ENCODE measurements around the gene GH1. TPM values are rescaled to one million over a fixed set of nuclear protein-coding genes. Genes with fewer than 3 reads are reported as not detected.
"Not testable (repeated sequence)": the region's sequence is repeated elsewhere in the genome, so short reads cannot be mapped to it uniquely, and the experiment has no call there.

Gene GH1
- total RNA-seq, 1 donor from 2014 or later: not detected

DNA sequence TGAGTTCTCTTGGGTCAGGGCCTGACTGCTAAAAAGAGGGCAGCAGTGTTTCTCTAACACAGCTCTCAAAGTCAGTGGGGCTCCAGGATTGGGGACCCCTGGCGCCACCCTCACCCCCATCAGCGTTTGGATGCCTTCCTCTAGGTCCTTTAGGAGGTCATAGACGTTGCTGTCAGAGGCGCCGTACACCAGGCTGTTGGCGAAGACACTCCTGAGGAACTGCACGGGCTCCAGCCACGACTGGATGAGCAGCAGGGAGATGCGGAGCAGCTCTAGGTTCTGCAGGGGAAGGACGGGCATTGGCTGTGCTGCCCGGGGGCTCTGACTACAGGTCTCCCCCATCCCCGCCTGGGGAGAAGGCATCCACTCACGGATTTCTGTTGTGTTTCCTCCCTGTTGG lies 993 bp downstream of the GH1 start:
- Histone ChIP-seq H3K4me1 (peaks cover 4% of the 10 kb centered on the region), H3K27me3 (peaks cover 8% of the 10 kb centered on the region), H3K27ac (no peak overlapping the region), H3K9me3 (no peaks in the 10 kb centered on the region), H3K4me3 (no peak overlapping the region), H3K36me3 (no peaks in the 10 kb centered on the region)
- no peak for DNase-seq
- TF ChIP-seq, protein P1, sequence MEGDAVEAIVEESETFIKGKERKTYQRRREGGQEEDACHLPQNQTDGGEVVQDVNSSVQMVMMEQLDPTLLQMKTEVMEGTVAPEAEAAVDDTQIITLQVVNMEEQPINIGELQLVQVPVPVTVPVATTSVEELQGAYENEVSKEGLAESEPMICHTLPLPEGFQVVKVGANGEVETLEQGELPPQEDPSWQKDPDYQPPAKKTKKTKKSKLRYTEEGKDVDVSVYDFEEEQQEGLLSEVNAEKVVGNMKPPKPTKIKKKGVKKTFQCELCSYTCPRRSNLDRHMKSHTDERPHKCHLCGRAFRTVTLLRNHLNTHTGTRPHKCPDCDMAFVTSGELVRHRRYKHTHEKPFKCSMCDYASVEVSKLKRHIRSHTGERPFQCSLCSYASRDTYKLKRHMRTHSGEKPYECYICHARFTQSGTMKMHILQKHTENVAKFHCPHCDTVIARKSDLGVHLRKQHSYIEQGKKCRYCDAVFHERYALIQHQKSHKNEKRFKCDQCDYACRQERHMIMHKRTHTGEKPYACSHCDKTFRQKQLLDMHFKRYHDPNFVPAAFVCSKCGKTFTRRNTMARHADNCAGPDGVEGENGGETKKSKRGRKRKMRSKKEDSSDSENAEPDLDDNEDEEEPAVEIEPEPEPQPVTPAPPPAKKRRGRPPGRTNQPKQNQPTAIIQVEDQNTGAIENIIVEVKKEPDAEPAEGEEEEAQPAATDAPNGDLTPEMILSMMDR (IDR thresholded peaks at IDR 0.05): no peak
- intact Hi-C loops (cut with DNase I): loop anchor here (10.0 kb wide), 2 partner anchors 107 to 217 kb away; partner anchors contain the start of genes ERN1 and ICAM2
- no peak for ATAC-seq

DNA sequence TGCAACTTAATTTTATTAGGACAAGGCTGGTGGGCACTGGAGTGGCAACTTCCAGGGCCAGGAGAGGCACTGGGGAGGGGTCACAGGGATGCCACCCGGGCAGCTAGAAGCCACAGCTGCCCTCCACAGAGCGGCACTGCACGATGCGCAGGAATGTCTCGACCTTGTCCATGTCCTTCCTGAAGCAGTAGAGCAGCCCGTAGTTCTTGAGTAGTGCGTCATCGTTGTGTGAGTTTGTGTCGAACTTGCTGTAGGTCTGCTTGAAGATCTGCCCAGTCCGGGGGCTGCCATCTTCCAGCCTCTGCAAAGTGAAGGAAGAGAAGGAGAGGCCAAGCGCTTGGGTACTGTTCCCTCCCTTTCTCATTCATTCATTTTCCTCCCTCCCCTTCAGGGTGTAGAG lies 1.4 kb downstream of the GH1 start:
- ATAC-seq, H3K9me3 ChIP-seq, H3K36me3 ChIP-seq, H3K27me3 ChIP-seq, H3K4me1 ChIP-seq, H3K4me3 ChIP-seq, H3K27ac ChIP-seq, DNase-seq: not testable (repeated sequence)
- intact Hi-C loops (cut with DNase I): loop anchor here (10.0 kb wide), 2 partner anchors 108 to 218 kb away; partner anchors contain the start of genes ERN1 and ICAM2

DNA sequence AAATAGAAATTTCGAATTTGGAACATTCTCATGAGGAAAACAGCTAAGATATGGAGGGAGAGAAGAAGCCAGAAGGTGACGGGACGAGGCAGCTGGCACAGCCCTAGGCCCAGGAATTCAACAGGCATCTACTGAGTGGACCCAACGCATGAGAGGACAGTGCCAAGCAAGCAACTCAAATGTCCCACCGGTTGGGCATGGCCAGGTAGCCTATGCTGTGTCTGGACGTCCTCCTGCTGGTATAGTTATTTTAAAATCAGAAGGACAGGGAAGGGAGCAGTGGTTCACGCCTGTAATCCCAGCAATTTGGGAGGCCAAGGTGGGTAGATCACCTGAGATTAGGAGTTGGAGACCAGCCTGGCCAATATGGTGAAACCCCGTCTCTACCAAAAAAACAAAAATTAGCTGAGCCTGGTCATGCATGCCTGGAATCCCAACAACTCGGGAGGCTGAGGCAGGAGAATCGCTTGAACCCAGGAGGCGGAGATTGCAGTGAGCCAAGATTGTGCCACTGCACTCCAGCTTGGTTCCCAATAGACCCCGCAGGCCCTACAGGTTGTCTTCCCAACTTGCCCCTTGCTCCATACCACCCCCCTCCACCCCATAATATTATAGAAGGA lies 2.0 kb downstream of the GH1 start:
- DNase-seq (no peak), ATAC-seq (no peak)
- intact Hi-C loops (cut with DNase I): loop anchor here (10.0 kb wide), 2 partner anchors 108 to 218 kb away; partner anchors contain the start of genes ERN1 and ICAM2

DNA sequence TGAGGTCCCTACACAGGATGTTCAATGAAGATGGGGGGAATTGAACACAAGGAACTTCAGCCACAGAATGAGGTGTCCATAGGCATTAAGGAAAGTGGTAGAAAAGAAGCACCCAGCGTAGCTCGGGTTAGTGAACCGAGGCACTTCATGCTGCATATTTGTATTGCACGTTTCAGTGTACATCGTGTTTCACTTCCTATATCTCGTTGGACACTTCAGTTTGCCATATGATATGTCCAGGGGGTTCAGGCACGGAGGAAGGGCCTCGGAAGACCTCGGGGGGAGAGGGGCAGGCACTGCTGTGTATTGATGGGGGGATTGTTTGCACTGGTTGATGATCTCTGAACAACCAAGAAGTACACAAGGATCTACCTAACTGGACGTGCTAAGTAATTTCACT lies 2.9 kb downstream of the GH1 start:
- not testable (repeated sequence) for H3K27me3 ChIP-seq, H3K4me1 ChIP-seq, DNase-seq, H3K4me3 ChIP-seq, H3K36me3 ChIP-seq, ATAC-seq, H3K27ac ChIP-seq, H3K9me3 ChIP-seq
- intact Hi-C loops (cut with DNase I): loop anchor here (10.0 kb wide), 2 partner anchors 109 to 219 kb away; partner anchors contain the start of genes ERN1 and ICAM2

More for the DNA sequence above, 2.0 kb downstream of the GH1 start:
- Histone ChIP-seq H3K36me3 (no peaks in the 10 kb centered on the region), H3K9me3 (no peaks in the 10 kb centered on the region), H3K4me3 (no peak overlapping the region), H3K27ac (no peak overlapping the region), H3K27me3 (peaks cover 8% of the 10 kb centered on the region), H3K4me1 (peaks cover 4% of the 10 kb centered on the region)
- TF ChIP-seq, protein P1 (IDR thresholded peaks at IDR 0.05): no peak

DNA sequence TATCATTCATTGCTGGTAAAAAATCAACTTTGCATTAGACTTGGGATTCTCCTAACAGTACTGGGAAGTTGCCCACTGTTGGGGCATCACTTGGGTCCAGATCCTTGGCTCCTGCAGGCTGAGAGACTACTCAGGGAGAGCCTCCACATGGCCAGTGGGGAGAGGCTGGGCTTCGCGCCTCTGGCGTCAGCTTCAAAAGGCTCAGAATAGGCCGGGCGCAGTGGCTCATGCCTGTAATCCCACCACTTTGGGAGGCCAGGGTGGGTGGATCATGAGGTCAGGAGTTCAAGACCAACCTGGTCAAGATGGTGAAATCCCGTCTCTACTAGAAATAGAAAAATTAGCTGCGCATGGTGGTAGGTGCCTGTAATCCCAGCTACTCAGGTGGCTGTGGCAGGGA lies 4.2 kb downstream of the GH1 start:
- Histone ChIP-seq H3K27ac (no peak overlapping the region), H3K27me3 (peaks cover 8% of the 10 kb centered on the region), H3K36me3 (no peaks in the 10 kb centered on the region), H3K9me3 (no peaks in the 10 kb centered on the region), H3K4me1 (peaks cover 1% of the 10 kb centered on the region), H3K4me3 (no peak overlapping the region)
- TF ChIP-seq, protein P1 (IDR thresholded peaks at IDR 0.05): no peak
- DNase-seq (no peak), ATAC-seq (no peak)
- intact Hi-C loops (cut with DNase I): loop anchor here (10.0 kb wide), 2 partner anchors 110 to 220 kb away; partner anchors contain the start of genes ERN1 and ICAM2

DNA sequence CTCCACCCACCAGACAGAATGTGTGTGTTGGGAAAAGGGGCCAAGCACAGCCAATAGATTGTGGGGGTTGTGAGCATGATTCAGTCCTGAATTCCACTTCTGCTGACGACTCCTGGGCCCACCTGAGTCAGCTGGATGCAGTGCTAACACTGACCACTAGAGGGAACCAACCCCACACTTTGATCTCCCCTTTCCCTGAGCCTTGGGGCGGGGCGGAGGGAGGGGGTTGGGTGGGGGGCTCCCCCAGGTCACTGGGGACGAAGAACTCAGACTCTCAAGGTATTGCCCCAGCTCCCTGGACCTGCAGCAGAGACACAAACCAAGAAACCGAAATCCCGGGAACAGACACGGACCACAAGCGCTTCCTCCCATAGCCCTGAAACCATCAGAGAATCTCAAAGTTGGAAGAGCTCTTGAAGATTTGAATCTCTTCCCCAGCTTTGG lies 7.0 kb downstream of the GH1 start:
- no peaks in the 10 kb centered on the region for H3K36me3 ChIP-seq
- no peak overlapping the region for H3K4me3 ChIP-seq
- no peaks in the 10 kb centered on the region for H3K9me3 ChIP-seq
- no peak overlapping the region for H3K27ac ChIP-seq
- TF ChIP-seq, protein P1 (IDR thresholded peaks at IDR 0.05): peak; percentile 80
- DNase-seq (peak; percentile 51), ATAC-seq (peak; percentile 75)
- no peaks in the 10 kb centered on the region for H3K4me1 ChIP-seq
- intact Hi-C loops (cut with DNase I): loop anchor here (10.0 kb wide), 2 partner anchors 113 to 223 kb away; partner anchors contain the start of genes ERN1 and ICAM2
- no peaks in the 10 kb centered on the region for H3K27me3 ChIP-seq

All from upper lobe of right lung (tissue), 1 donor.